Measurements from ENCODE around the gene FRMD4A.
"Not testable (repeated sequence)": the region's sequence is repeated elsewhere in the genome, so short reads cannot be mapped to it uniquely, and the experiment has no call there.

Gene FRMD4A

GRCh38 chr10:14150526-14150925 lies 180.2 kb downstream of the FRMD4A start:
- Mint-ChIP-seq H3K36me3 (no peaks in the 10 kb centered on the region), H3K27me3 (peaks cover 47% of the 10 kb centered on the region), H3K9me3 (peaks cover 6% of the 10 kb centered on the region), H3K4me1 (no peaks in the 10 kb centered on the region), H3K4me3 (no peak overlapping the region), H3K27ac (no peak overlapping the region)
- ATAC-seq = no peak

GRCh38 chr10:14146501-14146900 lies 184.2 kb downstream of the FRMD4A start:
- no peak overlapping the region for H3K27ac Mint-ChIP-seq
- no peak for ATAC-seq
- peaks cover 66% of the 10 kb centered on the region for H3K27me3 Mint-ChIP-seq
- H3K9me3 Mint-ChIP-seq = peaks cover 2% of the 10 kb centered on the region
- H3K4me3 Mint-ChIP-seq = no peak overlapping the region
- H3K36me3 Mint-ChIP-seq = no peaks in the 10 kb centered on the region
- no peaks in the 10 kb centered on the region for H3K4me1 Mint-ChIP-seq

GRCh38 chr10:14146025-14146424 lies 184.7 kb downstream of the FRMD4A start:
- H3K9me3 Mint-ChIP-seq = peaks cover 2% of the 10 kb centered on the region
- H3K36me3 Mint-ChIP-seq = no peaks in the 10 kb centered on the region

GRCh38 chr10:14144451-14144850 lies 186.3 kb downstream of the FRMD4A start:
- Mint-ChIP-seq H3K4me1 (no peaks in the 10 kb centered on the region), H3K36me3 (no peaks in the 10 kb centered on the region), H3K27ac (no peak overlapping the region), H3K4me3 (no peak overlapping the region), H3K9me3 (no peaks in the 10 kb centered on the region), H3K27me3 (peaks cover 65% of the 10 kb centered on the region)
- ATAC-seq = no peak

More at GRCh38 chr10:14146025-14146424, 184.7 kb downstream of the FRMD4A start:
- H3K27me3 Mint-ChIP-seq = peaks cover 70% of the 10 kb centered on the region
- H3K4me1 Mint-ChIP-seq = no peaks in the 10 kb centered on the region
- ATAC-seq = no peak
- no peak overlapping the region for H3K27ac Mint-ChIP-seq
- no peak overlapping the region for H3K4me3 Mint-ChIP-seq

- H3K9me3 Mint-ChIP-seq = no peaks in the 10 kb centered on the region
- H3K36me3 Mint-ChIP-seq = no peaks in the 10 kb centered on the region
- no peaks in the 10 kb centered on the region for H3K4me1 Mint-ChIP-seq
- no peak overlapping the region for H3K4me3 Mint-ChIP-seq
- peaks cover 65% of the 10 kb centered on the region for H3K27me3 Mint-ChIP-seq
- H3K27ac Mint-ChIP-seq = no peak overlapping the region
- ATAC-seq = no peak
Measured at GRCh38 chr10:14142606-14143250, 188.0 kb downstream of the FRMD4A start.

GRCh38 chr10:14141283-14141682 lies 189.4 kb downstream of the FRMD4A start:
- no peak overlapping the region for H3K4me3 Mint-ChIP-seq
- H3K9me3 Mint-ChIP-seq = no peaks in the 10 kb centered on the region
- H3K27ac Mint-ChIP-seq = no peak overlapping the region
- H3K36me3 Mint-ChIP-seq = no peaks in the 10 kb centered on the region
- H3K27me3 Mint-ChIP-seq = peaks cover 59% of the 10 kb centered on the region
- ATAC-seq = no peak
- H3K4me1 Mint-ChIP-seq = no peaks in the 10 kb centered on the region

- no peaks in the 10 kb centered on the region for H3K4me1 Mint-ChIP-seq
- no peak overlapping the region for H3K27ac Mint-ChIP-seq
- H3K36me3 Mint-ChIP-seq = no peaks in the 10 kb centered on the region
- no peak for ATAC-seq
- H3K9me3 Mint-ChIP-seq = peaks cover 7% of the 10 kb centered on the region
- H3K4me3 Mint-ChIP-seq = no peak overlapping the region
- H3K27me3 Mint-ChIP-seq = peaks cover 42% of the 10 kb centered on the region
Measured at GRCh38 chr10:14137391-14137790, 193.3 kb downstream of the FRMD4A start.

GRCh38 chr10:14135196-14135595 lies 195.5 kb downstream of the FRMD4A start:
- not testable (repeated sequence) for H3K9me3 Mint-ChIP-seq, H3K4me3 Mint-ChIP-seq, ATAC-seq, H3K27ac Mint-ChIP-seq, H3K4me1 Mint-ChIP-seq, H3K36me3 Mint-ChIP-seq
- peaks cover 25% of the 10 kb centered on the region for H3K27me3 Mint-ChIP-seq

- Mint-ChIP-seq H3K27me3 (peaks cover 24% of the 10 kb centered on the region), H3K9me3 (peaks cover 7% of the 10 kb centered on the region), H3K36me3 (no peaks in the 10 kb centered on the region), H3K4me3 (no peak overlapping the region), H3K4me1 (peaks cover under 1% of the 10 kb centered on the region), H3K27ac (no peak overlapping the region)
- no peak for ATAC-seq
Measured at GRCh38 chr10:14134275-14134674, 196.4 kb downstream of the FRMD4A start.

GRCh38 chr10:14131261-14131960 lies 199.3 kb downstream of the FRMD4A start:
- Mint-ChIP-seq H3K27me3 (peaks cover 23% of the 10 kb centered on the region), H3K4me3 (no peak overlapping the region), H3K4me1 (peaks cover 10% of the 10 kb centered on the region), H3K9me3 (peaks cover 7% of the 10 kb centered on the region), H3K36me3 (no peaks in the 10 kb centered on the region), H3K27ac (no peak overlapping the region)
- ATAC-seq = no peak

- ATAC-seq = no peak
- Mint-ChIP-seq H3K36me3 (no peaks in the 10 kb centered on the region), H3K9me3 (peaks cover 7% of the 10 kb centered on the region), H3K27ac (no peak overlapping the region), H3K4me3 (no peak overlapping the region), H3K27me3 (peaks cover 27% of the 10 kb centered on the region), H3K4me1 (peaks cover 10% of the 10 kb centered on the region)
Measured at GRCh38 chr10:14129770-14130169, 201.0 kb downstream of the FRMD4A start.

- Mint-ChIP-seq H3K36me3 (no peaks in the 10 kb centered on the region), H3K27me3 (peaks cover 16% of the 10 kb centered on the region), H3K4me3 (no peak overlapping the region), H3K27ac (no peak overlapping the region), H3K9me3 (no peaks in the 10 kb centered on the region), H3K4me1 (peaks cover 10% of the 10 kb centered on the region)
- no peak for ATAC-seq
Measured at GRCh38 chr10:14128519-14128918, 202.2 kb downstream of the FRMD4A start.

- H3K4me1 Mint-ChIP-seq = peaks cover 10% of the 10 kb centered on the region
- H3K9me3 Mint-ChIP-seq = no peaks in the 10 kb centered on the region
- H3K36me3 Mint-ChIP-seq = no peaks in the 10 kb centered on the region
- no peak overlapping the region for H3K4me3 Mint-ChIP-seq
- ATAC-seq = no peak
- H3K27ac Mint-ChIP-seq = no peak overlapping the region
- peaks cover 16% of the 10 kb centered on the region for H3K27me3 Mint-ChIP-seq
Measured at GRCh38 chr10:14126697-14127440, 203.9 kb downstream of the FRMD4A start.

- Mint-ChIP-seq H3K36me3 (no peaks in the 10 kb centered on the region), H3K27ac (no peak overlapping the region), H3K9me3 (no peaks in the 10 kb centered on the region), H3K27me3 (peaks cover 16% of the 10 kb centered on the region), H3K4me3 (no peak overlapping the region), H3K4me1 (peaks cover 10% of the 10 kb centered on the region)
- ATAC-seq = no peak
Measured at GRCh38 chr10:14125564-14125963, 205.2 kb downstream of the FRMD4A start.

GRCh38 chr10:14124941-14125340 lies 205.8 kb downstream of the FRMD4A start:
- H3K9me3 Mint-ChIP-seq = no peaks in the 10 kb centered on the region
- H3K27ac Mint-ChIP-seq = no peak overlapping the region
- peaks cover 16% of the 10 kb centered on the region for H3K27me3 Mint-ChIP-seq
- ATAC-seq = no peak
- no peaks in the 10 kb centered on the region for H3K36me3 Mint-ChIP-seq
- H3K4me3 Mint-ChIP-seq = no peak overlapping the region
- peaks cover 10% of the 10 kb centered on the region for H3K4me1 Mint-ChIP-seq
